Activated CD8-positive, alpha-beta memory T cell treated with anti-CD3 and anti-CD28 coated beads for 48 hours (primary cell): Measurements from ENCODE around the gene PHF2.

Experiments
- DNase-seq, 3 experiments: peaks; one replicate each; pipeline ENCODE4 v3.0.0-alpha.2; 2020; ENCODE audit warnings: low read depth in 2 of 3, low spot score in 2 of 3

The PHF2 gene

GRCh38 chr9:93623753-93624152 lies 47.4 kb downstream of the PHF2 start:
- no peak for DNase-seq

DNA sequence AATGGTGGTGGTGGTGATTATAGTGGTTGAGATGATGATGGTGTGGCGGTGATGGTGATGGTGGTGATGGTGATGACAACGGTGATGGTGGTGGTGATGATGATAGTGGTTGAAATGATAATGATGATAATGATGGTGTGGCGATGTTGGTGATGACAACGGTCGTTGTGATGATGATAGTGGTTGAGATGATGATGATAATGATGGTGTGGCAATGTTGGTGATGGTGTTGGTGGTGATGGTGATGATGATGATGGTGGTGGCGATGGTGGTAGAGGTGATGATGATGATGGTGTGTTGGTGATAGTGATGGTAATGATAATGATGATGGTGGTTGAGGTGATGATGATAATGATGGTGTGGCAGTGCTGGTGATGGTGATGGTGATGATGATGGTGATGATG lies 48.0 kb downstream of the PHF2 start:
- DNase-seq, result no peak

- DNase-seq, result no peak
Observed at GRCh38 chr9:93624977-93625376, 48.6 kb downstream of the PHF2 start.

- DNase-seq, result no peak
Observed at GRCh38 chr9:93629920-93630319, 53.5 kb downstream of the PHF2 start.

DNA sequence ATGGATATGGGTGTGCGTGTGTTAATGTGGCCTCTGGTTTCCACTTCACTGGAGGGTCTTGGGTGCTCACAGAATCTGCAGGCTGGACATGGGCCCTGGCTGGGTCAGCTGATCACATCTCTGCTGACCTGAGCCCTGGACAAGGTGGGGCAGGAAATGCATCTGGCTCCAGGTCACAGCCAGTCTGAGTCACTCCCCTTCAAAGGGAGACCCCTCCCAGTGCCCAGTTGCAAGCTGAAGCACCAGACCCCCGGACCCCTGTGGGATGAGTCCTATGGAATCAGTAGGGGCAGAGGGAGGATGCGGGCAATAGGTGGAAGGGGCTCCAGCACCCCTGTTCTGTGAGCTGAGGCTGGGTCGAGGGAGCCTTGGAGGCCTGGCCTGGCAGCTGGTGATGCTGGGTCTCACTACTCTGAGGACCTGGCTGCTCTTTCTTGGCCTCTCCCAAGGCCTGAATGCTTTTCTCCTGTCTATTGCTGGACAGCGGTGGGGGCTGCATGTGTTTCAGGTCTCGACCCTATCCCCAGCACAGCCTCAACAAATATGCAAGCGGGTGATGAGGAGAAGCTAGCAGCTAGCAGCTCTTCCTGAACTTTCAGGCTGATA lies 54.5 kb downstream of the PHF2 start:
- no peak for DNase-seq

DNA sequence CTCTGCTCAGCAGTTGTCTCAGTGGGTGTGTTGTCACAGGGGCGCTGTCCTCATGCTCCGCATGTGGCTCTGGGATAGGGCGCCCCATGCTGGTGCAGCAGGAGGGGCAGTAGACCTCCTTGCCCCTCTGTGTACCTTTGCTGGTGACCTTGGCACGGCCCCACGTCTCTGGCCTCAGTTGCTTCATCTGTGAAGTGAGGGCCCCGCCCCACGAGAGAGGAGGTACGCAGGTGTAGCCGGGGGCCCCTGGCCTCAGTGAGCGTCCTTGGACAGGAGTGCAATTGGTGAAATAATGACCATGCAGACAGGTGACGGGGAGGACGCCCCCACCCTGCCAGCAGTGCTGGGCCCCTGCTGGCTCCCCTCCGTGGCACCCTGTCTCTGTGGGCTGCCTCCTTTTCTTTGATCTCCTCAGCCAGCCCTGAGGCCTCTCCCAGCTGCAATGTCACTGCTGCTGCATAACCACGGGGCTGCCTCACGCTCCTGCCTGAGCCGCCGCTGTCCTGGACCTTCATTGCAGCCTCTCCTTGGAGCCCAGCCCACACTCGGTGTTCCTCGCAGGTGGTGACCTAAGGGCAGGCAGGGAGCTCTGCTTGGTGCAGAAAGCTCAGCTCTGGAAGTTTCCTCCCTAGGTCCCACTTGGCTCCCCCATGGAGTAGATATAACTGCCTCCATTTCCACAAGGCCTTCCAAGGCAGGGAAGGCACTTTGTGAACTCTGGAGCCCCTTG lies 57.3 kb downstream of the PHF2 start:
- no peak for DNase-seq

DNA sequence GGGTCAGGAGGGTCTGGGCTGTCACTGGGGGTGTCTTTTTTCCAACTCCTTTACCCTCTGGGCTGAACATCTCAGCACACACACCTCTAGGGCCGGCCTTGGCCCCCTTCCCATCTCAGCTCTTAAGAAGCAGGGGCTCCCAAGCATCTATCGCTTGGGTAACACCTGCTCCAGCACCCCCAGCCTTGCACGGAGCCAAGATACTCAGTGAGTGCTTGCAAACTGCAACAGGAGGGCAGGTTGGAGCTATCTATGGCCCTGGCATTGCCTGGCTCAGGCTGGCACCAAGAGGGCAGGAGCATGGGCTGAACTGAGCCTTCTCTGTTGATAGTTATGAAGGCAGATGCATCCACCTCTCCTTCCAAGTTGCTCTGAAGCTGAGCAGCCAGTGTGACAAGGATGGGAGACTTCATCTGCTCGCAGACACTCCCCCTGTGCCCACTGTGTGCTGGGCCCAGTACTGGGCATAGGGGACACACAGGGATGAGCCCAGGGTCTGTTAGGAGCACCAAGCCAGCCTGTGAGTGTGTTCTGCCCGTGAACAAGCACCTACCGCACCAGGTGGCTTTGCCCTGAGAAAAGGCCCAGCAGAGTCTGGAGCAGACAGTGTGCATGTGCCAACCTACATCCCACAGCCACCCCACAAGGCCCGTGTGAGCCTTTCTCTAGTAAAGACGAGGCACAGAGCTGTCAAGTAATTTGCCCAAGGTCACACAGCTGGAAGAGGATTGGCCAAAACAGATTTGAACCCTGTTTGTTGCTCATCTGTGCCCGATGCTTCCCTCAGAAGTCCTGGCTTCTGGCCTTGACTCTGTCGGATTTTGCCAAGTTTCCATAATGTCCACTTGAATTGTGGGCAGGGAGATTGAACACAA lies 58.2 kb downstream of the PHF2 start:
- DNase-seq, result no peak

DNA sequence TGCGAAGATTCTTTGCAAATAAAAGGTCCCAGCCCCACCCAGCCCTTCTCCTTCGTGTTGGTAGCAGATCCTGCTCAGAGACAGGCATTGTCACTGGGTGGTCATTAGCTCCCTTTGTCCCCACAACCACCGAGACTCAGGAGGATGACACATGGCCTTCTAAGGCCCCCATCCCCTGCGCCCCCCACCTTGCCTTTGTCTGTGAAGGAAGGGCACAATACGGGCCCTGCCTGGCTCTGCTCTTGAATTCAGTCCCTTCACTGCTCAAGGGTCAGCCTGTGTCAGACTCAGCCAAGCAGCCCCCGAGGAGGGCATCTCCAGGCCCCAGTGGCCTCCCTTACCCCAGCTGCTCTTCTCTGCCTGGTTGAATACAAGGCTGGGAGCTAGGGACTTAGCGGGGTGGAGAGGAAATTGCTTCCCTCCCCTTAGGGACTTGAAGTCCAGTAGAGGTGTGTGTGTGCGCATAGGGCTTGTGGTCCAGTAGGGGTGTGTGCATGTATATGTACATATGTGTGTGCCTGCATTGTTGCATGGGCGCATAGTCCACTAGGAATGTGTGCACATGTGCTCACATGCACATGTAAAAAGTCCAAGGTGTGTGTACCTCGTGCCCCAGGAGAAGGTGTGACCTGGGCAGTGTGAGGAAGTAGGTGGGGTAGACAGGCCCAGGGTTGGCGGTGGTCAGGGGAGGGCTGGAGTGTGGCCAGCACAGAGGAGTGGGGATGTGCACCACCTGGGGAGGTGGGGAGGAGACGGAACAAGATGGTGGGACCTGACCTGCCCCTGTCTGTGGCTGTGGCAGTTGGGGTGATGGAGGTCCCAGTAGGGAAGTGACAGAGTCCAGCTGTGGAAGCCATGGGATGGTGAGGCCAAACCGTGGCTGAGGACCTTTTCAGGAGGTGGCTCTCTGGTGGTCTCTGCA lies 59.1 kb downstream of the PHF2 start:
- no peak for DNase-seq

- no peak for DNase-seq
Observed at GRCh38 chr9:93636172-93636661, 59.8 kb downstream of the PHF2 start.

DNA sequence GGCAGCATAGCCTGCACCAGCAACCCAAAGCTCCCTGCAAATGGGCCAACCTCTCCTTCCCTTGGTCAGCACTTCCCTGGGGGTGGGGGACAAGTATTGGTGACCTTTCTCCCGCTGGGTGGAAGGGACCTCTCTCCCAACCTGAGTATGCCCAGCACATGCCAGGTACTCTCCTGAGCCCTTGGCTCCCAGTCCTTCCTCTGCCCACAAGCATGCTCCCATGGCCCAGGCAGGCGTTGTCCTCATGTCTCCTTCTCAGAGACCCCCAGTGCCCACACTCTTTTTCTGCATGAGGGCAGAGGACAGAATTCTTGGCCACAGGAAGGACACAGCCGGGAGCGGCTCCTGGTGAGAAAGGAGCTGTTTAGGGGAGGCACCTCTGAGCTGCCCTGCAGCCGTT lies 60.3 kb downstream of the PHF2 start:
- no peak for DNase-seq

GRCh38 chr9:93637886-93638285 lies 61.5 kb downstream of the PHF2 start:
- DNase-seq, result no peak

GRCh38 chr9:93640027-93640426 lies 63.6 kb downstream of the PHF2 start:
- no peak for DNase-seq

DNA sequence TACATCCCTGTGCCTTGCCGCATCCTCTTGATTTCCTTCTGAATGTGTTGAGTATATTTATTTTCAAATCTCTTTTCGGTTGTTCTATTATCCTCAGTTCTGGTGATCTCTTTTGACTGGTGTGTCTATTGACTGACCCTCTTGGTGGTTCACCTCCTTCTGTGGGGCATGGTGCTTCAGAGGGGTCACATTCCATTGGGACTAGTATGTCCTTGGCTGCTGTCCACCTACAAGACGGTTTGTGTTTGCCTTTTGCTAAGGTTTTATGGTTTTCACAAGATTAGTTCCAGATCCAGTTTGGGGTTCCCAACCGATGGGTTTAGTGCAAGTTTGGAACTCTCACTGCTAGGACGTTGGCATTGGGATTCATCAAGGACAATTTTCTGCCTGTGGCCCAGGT lies 66.6 kb downstream of the PHF2 start:
- no peak for DNase-seq

GRCh38 chr9:93644397-93645088 lies 68.2 kb downstream of the PHF2 start:
- DNase-seq, result no peak

- DNase-seq, result no peak
Observed at GRCh38 chr9:93645149-93645889, 68.9 kb downstream of the PHF2 start.

DNA sequence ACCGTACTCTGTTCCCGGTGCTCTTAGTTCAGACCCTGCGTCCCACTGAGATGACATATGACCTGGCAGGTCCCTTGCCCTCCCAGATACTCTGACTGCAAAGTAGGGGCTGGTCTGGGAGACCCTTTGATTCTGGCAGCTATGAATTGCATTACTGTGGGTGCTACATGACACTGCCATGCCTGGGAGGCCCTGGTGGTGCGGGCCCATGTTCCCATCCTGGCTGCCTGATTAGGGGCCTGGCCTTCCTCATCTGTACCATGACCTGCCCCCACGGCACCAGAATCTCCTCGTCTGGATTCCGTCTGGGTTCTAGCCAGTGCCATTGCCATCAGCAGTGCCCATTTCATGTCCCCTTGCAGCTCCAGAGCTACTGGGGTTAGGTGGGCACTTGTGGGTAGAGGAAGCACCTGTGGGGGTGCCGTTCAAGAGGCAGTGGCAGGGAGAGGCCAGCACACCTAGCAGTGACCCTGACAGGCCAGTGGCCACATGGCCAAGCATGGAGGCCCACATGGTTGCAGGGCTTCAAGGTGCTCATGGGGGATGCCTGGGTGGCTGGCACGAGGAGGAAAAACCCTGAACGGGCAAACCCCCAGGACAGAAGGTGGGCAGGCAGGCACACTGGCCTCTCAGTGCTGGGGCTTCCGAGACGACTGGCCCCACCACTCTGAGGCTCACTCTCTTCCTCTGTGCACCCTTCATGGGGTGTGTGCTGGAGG lies 69.7 kb downstream of the PHF2 start:
- no peak for DNase-seq

DNA sequence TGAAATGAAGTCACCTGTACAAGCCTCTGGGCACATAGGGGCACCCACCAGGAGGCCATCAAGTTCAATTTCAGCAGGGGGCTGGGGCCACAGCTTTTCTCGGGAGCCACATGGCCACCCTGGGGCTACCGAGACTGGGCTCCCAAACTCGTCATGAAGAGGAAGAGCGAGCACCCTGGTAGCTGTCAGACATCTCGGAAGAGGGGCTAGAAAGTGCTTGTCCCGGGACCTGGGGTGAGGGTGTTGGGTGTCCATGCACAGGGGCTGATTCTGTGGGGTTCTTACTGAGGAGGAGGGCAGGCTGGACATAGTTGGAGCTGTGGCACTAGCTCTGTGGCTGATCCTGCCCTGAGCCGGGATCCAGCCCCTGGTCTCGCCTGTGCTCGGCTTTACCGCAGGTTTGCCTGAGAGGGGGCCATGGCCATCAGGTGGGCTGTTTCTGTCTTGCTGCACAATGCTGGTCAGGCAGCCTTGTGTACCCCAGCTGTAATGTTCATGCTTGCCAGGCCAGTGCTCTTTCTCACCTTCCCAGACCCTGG lies 70.3 kb downstream of the PHF2 start:
- no peak for DNase-seq

DNA sequence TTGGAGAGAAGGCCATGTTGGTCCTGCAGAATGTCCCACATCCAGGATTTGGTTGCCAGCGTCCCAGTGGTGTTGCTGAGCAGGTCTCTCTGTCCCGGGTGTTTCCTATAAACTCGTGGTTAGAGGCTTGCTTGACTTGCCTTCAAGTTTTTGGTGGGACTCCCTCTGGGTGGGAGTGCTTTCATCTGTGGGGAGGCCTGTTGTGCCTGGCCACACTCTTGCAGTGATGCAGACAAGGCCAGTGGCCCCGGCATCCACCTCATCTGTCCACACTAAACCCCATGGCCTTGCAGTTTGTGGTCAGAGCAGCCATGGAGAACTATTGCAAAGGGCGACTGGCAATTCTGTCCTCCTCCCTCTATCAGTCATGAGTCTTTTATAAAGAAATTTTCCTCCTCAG lies 71.8 kb downstream of the PHF2 start:
- DNase-seq, result no peak

DNA sequence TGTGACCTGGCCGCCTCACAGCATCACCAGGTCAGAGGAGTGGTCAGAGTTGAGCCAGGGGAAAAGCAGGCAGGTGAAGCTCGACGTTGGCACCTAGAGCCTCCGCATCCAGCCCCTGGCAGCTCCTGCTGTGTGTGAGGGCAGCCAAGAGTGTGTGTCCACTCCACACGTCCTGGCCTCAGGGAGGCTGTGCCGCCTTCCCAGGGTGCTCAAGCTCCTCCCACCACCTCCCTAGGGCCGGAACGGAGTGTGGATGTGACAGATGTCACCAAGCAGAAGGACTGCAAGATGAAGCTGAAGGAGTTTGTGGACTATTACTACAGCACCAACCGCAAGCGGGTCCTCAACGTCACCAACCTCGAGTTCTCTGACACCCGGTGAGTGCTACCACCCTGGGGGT lies 72.5 kb downstream of the PHF2 start:
- no peak for DNase-seq
